Measurements from ENCODE around the gene TECPR2.

TECPR2 gene

GRCh38 chr14:102507081-102507856 lies 144.5 kb downstream of the TECPR2 start:
- Mint-ChIP-seq H3K9me3 (no peaks in the 10 kb centered on the region), H3K27me3 (no peaks in the 10 kb centered on the region), H3K27ac (no peak overlapping the region), H3K4me3 (no peak overlapping the region), H3K4me1 (peaks cover 25% of the 10 kb centered on the region)
- no peak for ATAC-seq
- no peak for DNase-seq

GRCh38 chr14:102507857-102508312 lies 145.1 kb downstream of the TECPR2 start:
- Mint-ChIP-seq H3K4me3 (no peak overlapping the region), H3K9me3 (no peaks in the 10 kb centered on the region), H3K27me3 (no peaks in the 10 kb centered on the region), H3K4me1 (peaks cover 25% of the 10 kb centered on the region), H3K27ac (no peak overlapping the region)
- ATAC-seq (no peak), DNase-seq (no peak)

- no peaks in the 10 kb centered on the region for H3K27me3 Mint-ChIP-seq
- DNase-seq (no peak), ATAC-seq (no peak)
- no peaks in the 10 kb centered on the region for H3K9me3 Mint-ChIP-seq
- H3K27ac Mint-ChIP-seq, result no peak overlapping the region
- H3K4me1 Mint-ChIP-seq, result peaks cover 25% of the 10 kb centered on the region
- peak overlapping the region; percentile 74 to 79 for H3K4me3 Mint-ChIP-seq
Observed at GRCh38 chr14:102508410-102508773, 145.7 kb downstream of the TECPR2 start.

GRCh38 chr14:102508774-102509745 lies 146.3 kb downstream of the TECPR2 start:
- Mint-ChIP-seq H3K27me3 (peaks cover 4% of the 10 kb centered on the region), H3K4me1 (peaks cover 25% of the 10 kb centered on the region), H3K9me3 (no peaks in the 10 kb centered on the region), H3K27ac (no peak overlapping the region), H3K4me3 (peak overlapping the region; percentile 74 to 79)
- ATAC-seq (peak; percentile 13), DNase-seq (peak in 1 of 2 donors; percentile 30)

- Mint-ChIP-seq H3K4me3 (peak within 1 kb of the TSS; percentile 88 to 91), H3K27ac (peak within 1 kb of the TSS in 1 of 2 donors; percentile 40), H3K9me3 (no peaks in the 10 kb centered on the region), H3K27me3 (peaks cover 13% of the 10 kb centered on the region), H3K4me1 (peaks cover 25% of the 10 kb centered on the region)
- peak; percentile 89 to 90 for DNase-seq
- ATAC-seq, result peak; percentile 75
Observed at GRCh38 chr14:102509746-102510615, 147.2 kb downstream of the TECPR2 start, which contains the start of gene ANKRD9. ANKRD9 (minus strand) TSS chr14:102509776; CDS start chr14:102507889, 1,887 bp downstream.

- no peak for ATAC-seq
- H3K27ac Mint-ChIP-seq, result peak overlapping the region in 1 of 2 donors; percentile 67
- H3K9me3 Mint-ChIP-seq, result no peaks in the 10 kb centered on the region
- H3K4me1 Mint-ChIP-seq, result peaks cover 25% of the 10 kb centered on the region
- peak in 1 of 2 donors; percentile 34 for DNase-seq
- peak overlapping the region; percentile 88 to 91 for H3K4me3 Mint-ChIP-seq
- peaks cover 13% of the 10 kb centered on the region for H3K27me3 Mint-ChIP-seq
Observed at GRCh38 chr14:102510616-102511520, 148.1 kb downstream of the TECPR2 start.

- Mint-ChIP-seq H3K4me1 (peaks cover 30% of the 10 kb centered on the region), H3K9me3 (no peaks in the 10 kb centered on the region), H3K27me3 (peaks cover 13% of the 10 kb centered on the region), H3K4me3 (no peak overlapping the region), H3K27ac (no peak overlapping the region)
- no peak for ATAC-seq
- no peak for DNase-seq
Observed at GRCh38 chr14:102511538-102511937, 148.8 kb downstream of the TECPR2 start.

- DNase-seq (no peak), ATAC-seq (no peak)
- no peak overlapping the region for H3K27ac Mint-ChIP-seq
- H3K9me3 Mint-ChIP-seq, result no peaks in the 10 kb centered on the region
- peaks cover 19% of the 10 kb centered on the region for H3K27me3 Mint-ChIP-seq
- H3K4me1 Mint-ChIP-seq, result peaks cover 35% of the 10 kb centered on the region
- H3K4me3 Mint-ChIP-seq, result no peak overlapping the region
Observed at GRCh38 chr14:102512793-102513300, 150.1 kb downstream of the TECPR2 start.

- no peak overlapping the region for H3K4me3 Mint-ChIP-seq
- DNase-seq (no peak), ATAC-seq (no peak)
- H3K4me1 Mint-ChIP-seq, result peaks cover 29% of the 10 kb centered on the region
- peaks cover 28% of the 10 kb centered on the region for H3K27me3 Mint-ChIP-seq
- H3K27ac Mint-ChIP-seq, result no peak overlapping the region
- no peaks in the 10 kb centered on the region for H3K9me3 Mint-ChIP-seq
Observed at GRCh38 chr14:102513899-102514772, 151.4 kb downstream of the TECPR2 start.

GRCh38 chr14:102514987-102515733 lies 152.4 kb downstream of the TECPR2 start:
- peaks cover 28% of the 10 kb centered on the region for H3K27me3 Mint-ChIP-seq
- peak overlapping the region in 1 of 2 donors; percentile 74 for H3K27ac Mint-ChIP-seq
- no peak overlapping the region for H3K4me3 Mint-ChIP-seq
- DNase-seq (no peak), ATAC-seq (no peak)
- H3K4me1 Mint-ChIP-seq, result peaks cover 28% of the 10 kb centered on the region
- H3K9me3 Mint-ChIP-seq, result no peaks in the 10 kb centered on the region

GRCh38 chr14:102516531-102517391 lies 154.0 kb downstream of the TECPR2 start:
- Mint-ChIP-seq H3K4me3 (peak overlapping the region; percentile 83 to 90), H3K27ac (peak overlapping the region in 1 of 2 donors; percentile 72), H3K4me1 (peaks cover 12% of the 10 kb centered on the region), H3K27me3 (peaks cover 28% of the 10 kb centered on the region), H3K9me3 (no peaks in the 10 kb centered on the region)
- ATAC-seq (peak; percentile 78), DNase-seq (peak; percentile 56 to 79)
